Right atrium auricular region (tissue), 2 donors: ENCODE data around the gene MFSD12. TPM values are rescaled to one million over a fixed set of nuclear protein-coding genes. Genes with fewer than 3 reads are reported as not detected.

Experiments
- DNase-seq: peaks from one replicate; pipeline ENCODE4 v3.0.0-alpha.2; 2019; ENCODE audit warnings: low spot score
- H3K27ac ChIP-seq, 2 donors: fragments of 200-600 bp; sonication (generic); 1 replicate in 1 of 2; 2 replicates in 1 of 2; pipeline ENCODE4 v1.5.1; 2016 to 2019
- H3K27me3 ChIP-seq, 2 donors: fragments of 200-600 bp; sonication (generic); one replicate each; pipeline versions ENCODE4 v1.5.1 to v1.6.0; 2017 to 2019
- H3K36me3 ChIP-seq: fragments of 200-600 bp; sonication (generic); one replicate; pipeline ENCODE4 v1.5.1; 2016
- H3K4me1 ChIP-seq, 2 donors: fragments of 200-600 bp; sonication (generic); one replicate each; pipeline versions ENCODE4 v1.5.1 to v1.6.0; 2017 to 2019
- H3K4me3 ChIP-seq, 2 donors: fragments of 200-600 bp; sonication (generic); 1 replicate in 1 of 2; 2 replicates in 1 of 2; pipeline ENCODE4 v1.5.1; 2017 to 2019; ENCODE audit warnings: mild to moderate bottlenecking in 1 of 2, moderate library complexity in 1 of 2
- H3K9me3 ChIP-seq, 2 donors: fragments of 200-600 bp; sonication (generic); one replicate each; pipeline ENCODE4 v1.5.1; 2019
- total RNA-seq, 2 donors: library from RNA; depleted of rRNA; stranded (reverse); fragments of >200 nt; gene quantifications; one replicate each; pipeline ENCODE4 v1.1.0, GENCODE V29; 2016
- TF ChIP-seq, protein P1 (sequence below), 2 donors: fragments of 200-600 bp; sonication (generic); IDR thresholded peaks; one replicate each; pipeline ENCODE4 v1.5.1; 2019; ENCODE audit warnings: antibody characterized with exemption in 2 of 2

The MFSD12 gene
- total RNA-seq, 2 donors from 2014 or later = 15.8 to 35.4 TPM

DNA sequence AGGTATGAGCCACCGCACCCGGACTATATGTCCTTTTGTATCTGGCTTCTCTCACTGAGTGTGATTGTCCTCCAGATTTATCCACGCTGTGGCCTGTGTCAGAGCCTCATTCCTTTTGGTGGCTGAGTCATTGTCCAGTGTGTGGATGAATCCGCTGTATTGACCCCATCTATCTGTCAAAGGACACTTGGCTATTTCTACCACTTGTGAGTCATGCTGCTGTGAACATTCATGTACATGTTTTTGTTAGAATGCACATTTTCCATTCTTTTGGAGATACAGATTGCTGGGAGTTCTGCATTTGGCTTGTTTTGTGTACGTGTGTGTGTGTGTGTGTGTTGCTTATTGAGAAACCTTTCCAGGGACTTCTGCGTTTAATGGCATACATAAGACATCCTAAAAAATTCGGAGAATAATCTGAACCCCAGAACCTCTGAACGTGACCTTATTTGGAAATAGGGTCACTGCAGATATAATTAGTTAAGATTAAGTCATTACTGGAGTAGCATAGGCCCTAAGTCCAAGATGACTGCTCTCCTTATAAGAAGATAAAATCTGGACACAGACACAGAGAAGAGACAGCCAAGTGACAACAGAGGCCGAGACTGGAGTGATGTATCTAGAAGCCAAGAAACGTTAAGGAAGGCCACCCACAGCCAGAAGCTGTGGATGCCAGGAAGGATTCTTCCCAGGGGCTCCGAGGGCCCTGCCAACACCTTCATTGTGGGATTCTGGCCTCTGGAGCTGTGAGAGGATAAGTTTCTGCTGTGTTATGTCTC, 23.0 kb upstream of the MFSD12 start:
- Histone ChIP-seq H3K4me1 (peaks cover 0 to 16% of the 10 kb centered on the region in 2 donors), H3K9me3 (no peaks in the 10 kb centered on the region), H3K36me3 (no peaks in the 10 kb centered on the region), H3K27me3 (no peaks in the 10 kb centered on the region), H3K4me3 (no peak overlapping the region), H3K27ac (peak overlapping the region; percentile 2 to 63)
- peak; percentile 74 for DNase-seq
- TF ChIP-seq, protein P1, sequence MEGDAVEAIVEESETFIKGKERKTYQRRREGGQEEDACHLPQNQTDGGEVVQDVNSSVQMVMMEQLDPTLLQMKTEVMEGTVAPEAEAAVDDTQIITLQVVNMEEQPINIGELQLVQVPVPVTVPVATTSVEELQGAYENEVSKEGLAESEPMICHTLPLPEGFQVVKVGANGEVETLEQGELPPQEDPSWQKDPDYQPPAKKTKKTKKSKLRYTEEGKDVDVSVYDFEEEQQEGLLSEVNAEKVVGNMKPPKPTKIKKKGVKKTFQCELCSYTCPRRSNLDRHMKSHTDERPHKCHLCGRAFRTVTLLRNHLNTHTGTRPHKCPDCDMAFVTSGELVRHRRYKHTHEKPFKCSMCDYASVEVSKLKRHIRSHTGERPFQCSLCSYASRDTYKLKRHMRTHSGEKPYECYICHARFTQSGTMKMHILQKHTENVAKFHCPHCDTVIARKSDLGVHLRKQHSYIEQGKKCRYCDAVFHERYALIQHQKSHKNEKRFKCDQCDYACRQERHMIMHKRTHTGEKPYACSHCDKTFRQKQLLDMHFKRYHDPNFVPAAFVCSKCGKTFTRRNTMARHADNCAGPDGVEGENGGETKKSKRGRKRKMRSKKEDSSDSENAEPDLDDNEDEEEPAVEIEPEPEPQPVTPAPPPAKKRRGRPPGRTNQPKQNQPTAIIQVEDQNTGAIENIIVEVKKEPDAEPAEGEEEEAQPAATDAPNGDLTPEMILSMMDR (IDR thresholded peaks at IDR 0.05) = no peak

- H3K36me3 ChIP-seq = peaks cover 5% of the 10 kb centered on the region
- H3K27me3 ChIP-seq = no peaks in the 10 kb centered on the region
- peaks cover 0 to 19% of the 10 kb centered on the region in 2 donors for H3K4me1 ChIP-seq
- no peak overlapping the region for H3K27ac ChIP-seq
- no peak for DNase-seq
- no peaks in the 10 kb centered on the region for H3K9me3 ChIP-seq
- TF ChIP-seq, protein P1 (IDR thresholded peaks at IDR 0.05) = no peak
- no peak overlapping the region for H3K4me3 ChIP-seq
These were observed 21.0 kb upstream of the MFSD12 start for GRCh38 chr19:3578390-3578789.

- Histone ChIP-seq H3K4me1 (peaks cover 0 to 22% of the 10 kb centered on the region in 2 donors), H3K9me3 (no peaks in the 10 kb centered on the region), H3K4me3 (no peak overlapping the region), H3K27me3 (no peaks in the 10 kb centered on the region), H3K27ac (no peak overlapping the region), H3K36me3 (peaks cover 5% of the 10 kb centered on the region)
- DNase-seq = no peak
- TF ChIP-seq, protein P1 (IDR thresholded peaks at IDR 0.05) = no peak
These were observed 20.4 kb upstream of the MFSD12 start for GRCh38 chr19:3577723-3578344.

DNA sequence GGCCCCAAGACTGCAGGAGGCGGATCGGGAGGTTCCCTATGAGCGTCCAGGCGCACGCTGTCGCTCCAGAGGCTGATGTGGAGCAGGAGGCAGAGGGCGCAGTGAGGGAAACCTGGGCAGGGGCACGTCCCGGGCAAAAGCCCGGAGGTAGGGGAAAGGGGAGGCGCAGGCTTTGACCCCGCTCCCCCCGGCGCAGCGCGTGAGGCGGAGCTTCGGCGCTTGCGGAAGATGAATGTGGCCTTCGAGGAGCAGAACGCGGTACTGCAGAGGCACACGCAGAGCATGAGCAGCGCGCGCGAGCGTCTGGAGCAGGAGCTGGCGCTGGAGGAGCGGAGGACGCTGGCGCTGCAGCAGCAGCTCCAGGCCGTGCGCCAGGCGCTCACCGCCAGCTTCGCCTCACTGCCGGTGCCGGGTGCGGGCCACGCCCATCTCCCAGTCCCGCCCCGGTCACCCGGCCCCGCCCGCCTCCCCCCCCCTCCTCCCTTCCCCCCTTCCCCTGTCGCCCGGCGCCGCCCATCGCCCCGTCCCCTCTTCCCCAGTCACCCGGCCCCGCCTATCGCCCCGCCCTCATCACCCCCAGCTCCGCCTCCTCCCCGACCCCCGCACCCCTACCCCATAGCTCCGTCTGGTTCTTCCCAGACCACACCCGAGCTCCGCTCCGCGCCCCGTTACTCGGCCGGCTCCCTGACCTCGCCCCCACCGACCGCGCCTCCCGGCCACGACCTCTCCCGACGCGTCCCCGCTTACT, 19.5 kb upstream of the MFSD12 start:
- Histone ChIP-seq H3K4me3 (peak overlapping the region; percentile 14 to 31), H3K4me1 (peaks cover 0 to 26% of the 10 kb centered on the region in 2 donors), H3K27ac (peak overlapping the region in 1 of 2 donors; percentile 48), H3K9me3 (no peaks in the 10 kb centered on the region), H3K36me3 (peaks cover 5% of the 10 kb centered on the region), H3K27me3 (no peaks in the 10 kb centered on the region)
- TF ChIP-seq, protein P1 (IDR thresholded peaks at IDR 0.05) = no peak
- DNase-seq = no peak

- DNase-seq = no peak
- TF ChIP-seq, protein P1 (IDR thresholded peaks at IDR 0.05) = no peak
- no peak overlapping the region for H3K27ac ChIP-seq
- peak overlapping the region; percentile 14 to 31 for H3K4me3 ChIP-seq
- H3K36me3 ChIP-seq = peaks cover 5% of the 10 kb centered on the region
- peaks cover 0 to 28% of the 10 kb centered on the region in 2 donors for H3K4me1 ChIP-seq
- H3K9me3 ChIP-seq = no peaks in the 10 kb centered on the region
- H3K27me3 ChIP-seq = no peaks in the 10 kb centered on the region
These were observed 18.7 kb upstream of the MFSD12 start for GRCh38 chr19:3575949-3576673.
